ENCODE data around the gene PPFIBP2.

The PPFIBP2 gene

GRCh38 chr11:7520011-7520942 lies 6.5 kb downstream of the PPFIBP2 start:
- TF ChIP-seq, protein P1, sequence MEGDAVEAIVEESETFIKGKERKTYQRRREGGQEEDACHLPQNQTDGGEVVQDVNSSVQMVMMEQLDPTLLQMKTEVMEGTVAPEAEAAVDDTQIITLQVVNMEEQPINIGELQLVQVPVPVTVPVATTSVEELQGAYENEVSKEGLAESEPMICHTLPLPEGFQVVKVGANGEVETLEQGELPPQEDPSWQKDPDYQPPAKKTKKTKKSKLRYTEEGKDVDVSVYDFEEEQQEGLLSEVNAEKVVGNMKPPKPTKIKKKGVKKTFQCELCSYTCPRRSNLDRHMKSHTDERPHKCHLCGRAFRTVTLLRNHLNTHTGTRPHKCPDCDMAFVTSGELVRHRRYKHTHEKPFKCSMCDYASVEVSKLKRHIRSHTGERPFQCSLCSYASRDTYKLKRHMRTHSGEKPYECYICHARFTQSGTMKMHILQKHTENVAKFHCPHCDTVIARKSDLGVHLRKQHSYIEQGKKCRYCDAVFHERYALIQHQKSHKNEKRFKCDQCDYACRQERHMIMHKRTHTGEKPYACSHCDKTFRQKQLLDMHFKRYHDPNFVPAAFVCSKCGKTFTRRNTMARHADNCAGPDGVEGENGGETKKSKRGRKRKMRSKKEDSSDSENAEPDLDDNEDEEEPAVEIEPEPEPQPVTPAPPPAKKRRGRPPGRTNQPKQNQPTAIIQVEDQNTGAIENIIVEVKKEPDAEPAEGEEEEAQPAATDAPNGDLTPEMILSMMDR (IDR thresholded peaks at IDR 0.05; ENCODE audit: low read depth, low read length): no peak
- no peak overlapping the region for H3K4me3 ChIP-seq (ENCODE audit: low read depth, low read length)

DNA sequence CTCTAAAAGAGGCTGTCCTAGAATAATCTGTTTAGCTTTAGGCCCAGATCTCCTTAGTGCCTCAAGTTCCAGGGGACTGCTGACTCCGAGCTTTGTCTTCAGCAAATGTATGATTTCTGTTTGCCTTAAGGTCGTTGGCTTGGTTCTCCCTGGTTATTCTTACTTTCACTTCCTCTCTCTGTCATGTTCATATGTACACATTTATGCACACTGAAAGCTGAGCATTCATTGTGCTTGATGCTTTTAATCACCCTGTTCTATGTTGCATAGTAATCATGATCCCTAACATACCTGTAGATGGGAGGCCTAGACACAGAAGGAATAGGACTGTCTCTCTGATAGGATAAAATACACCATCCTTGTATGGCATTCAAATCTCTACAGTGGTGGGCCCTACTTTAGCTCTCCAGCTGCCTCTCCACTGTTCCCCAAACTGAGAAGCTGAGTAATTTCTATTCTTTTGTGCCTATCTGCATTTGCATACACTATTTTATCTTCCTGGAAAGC lies 7.2 kb downstream of the PPFIBP2 start:
- no peak overlapping the region for H3K4me3 ChIP-seq (ENCODE audit: low read depth, low read length)
- TF ChIP-seq, protein P1 (IDR thresholded peaks at IDR 0.05; ENCODE audit: low read depth, low read length): no peak

GRCh38 chr11:7522121-7522520 lies 8.3 kb downstream of the PPFIBP2 start:
- H3K4me3 ChIP-seq (ENCODE audit: low read depth, low read length): no peak overlapping the region
- TF ChIP-seq, protein P1 (IDR thresholded peaks at IDR 0.05; ENCODE audit: low read depth, low read length): no peak

GRCh38 chr11:7522546-7522945 lies 8.7 kb downstream of the PPFIBP2 start:
- no peak overlapping the region for H3K4me3 ChIP-seq (ENCODE audit: low read depth, low read length)
- TF ChIP-seq, protein P1 (IDR thresholded peaks at IDR 0.05; ENCODE audit: low read depth, low read length): no peak

DNA sequence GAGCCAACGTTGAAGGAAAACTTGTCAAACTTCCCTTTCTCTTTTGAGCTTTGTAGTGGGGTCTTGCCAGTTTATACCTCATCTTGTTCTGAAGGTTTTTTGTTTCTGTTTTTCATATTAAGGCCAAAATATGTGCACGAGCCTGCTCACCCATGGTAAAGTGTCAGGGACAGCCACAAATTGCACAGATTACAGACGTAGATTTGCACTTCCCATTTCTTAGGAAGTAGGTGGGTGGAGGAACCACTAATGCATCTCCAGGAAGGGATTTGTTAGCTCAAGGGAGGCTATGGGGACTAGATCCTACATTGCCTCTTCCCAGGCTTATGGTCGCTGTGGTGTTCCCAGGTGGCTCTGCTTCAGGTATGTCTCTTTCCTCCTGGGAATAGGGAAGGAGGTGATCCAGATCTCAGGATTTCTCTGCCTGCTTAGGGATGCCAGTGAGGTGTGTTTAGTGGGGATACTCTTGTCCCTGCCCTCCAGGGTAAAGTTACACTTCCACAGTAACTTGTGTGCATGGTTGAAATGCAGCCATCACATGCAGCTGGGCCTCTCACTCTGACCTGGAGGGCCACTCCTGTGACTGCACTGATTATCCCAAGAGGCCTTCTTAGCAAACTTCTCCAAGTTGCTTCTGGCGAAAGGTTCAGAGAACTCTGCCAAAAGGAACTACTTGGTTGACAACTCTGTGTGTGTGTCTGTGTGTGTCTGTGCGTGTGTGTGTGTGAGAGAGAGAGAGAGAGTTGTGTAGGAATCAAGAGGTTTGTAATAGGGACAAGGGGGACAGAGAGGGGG lies 9.8 kb downstream of the PPFIBP2 start:
- TF ChIP-seq, protein P1 (IDR thresholded peaks at IDR 0.05; ENCODE audit: low read depth, low read length): no peak
- no peak overlapping the region for H3K4me3 ChIP-seq (ENCODE audit: low read depth, low read length)

GRCh38 chr11:7524462-7525235 lies 10.8 kb downstream of the PPFIBP2 start:
- TF ChIP-seq, protein P1 (IDR thresholded peaks at IDR 0.05; ENCODE audit: low read depth, low read length): no peak

More at GRCh38 chr11:7524462-7525235, 10.8 kb downstream of the PPFIBP2 start:
- H3K4me3 ChIP-seq (ENCODE audit: low read depth, low read length): no peak overlapping the region

Measured in WI38 (cell line).